Effector CD4-positive, alpha-beta T cell (primary cell): ENCODE measurements around the gene CDC34.

Source experiments
- DNase-seq: peaks from one replicate; pipeline ENCODE4 v3.0.0-alpha.2; 2020
- total RNA-seq: gene quantifications from one replicate; lab custom pipeline; 2026; lab: John Stamatoyannopoulos, UW

Gene CDC34
- total RNA-seq, result 37.3 reads per million, percentile 61 among the genes with 10 or more reads in this experiment

GRCh38 chr19:531753-532560 lies at the start of gene CDC34:
Gene CDC34 (plus strand): TSS chr19:531760. CDS start chr19:531932, 172 bp downstream.
- DNase-seq, result no peak

- DNase-seq, result no peak
Observed at GRCh38 chr19:482186-483041, 49.1 kb upstream of the CDC34 start.

GRCh38 chr19:483332-484072 lies 48.1 kb upstream of the CDC34 start:
- DNase-seq, result no peak

GRCh38 chr19:484494-484893 lies 47.1 kb upstream of the CDC34 start:
- no peak for DNase-seq

- DNase-seq, result no peak
Observed at GRCh38 chr19:485077-485476, 46.5 kb upstream of the CDC34 start.

- DNase-seq, result no peak
Observed at GRCh38 chr19:485583-486236, 45.9 kb upstream of the CDC34 start.

- peak; percentile 90 for DNase-seq
Observed at GRCh38 chr19:488505-489417, 42.8 kb upstream of the CDC34 start.

GRCh38 chr19:489418-490196 lies 42.0 kb upstream of the CDC34 start:
- no peak for DNase-seq

GRCh38 chr19:491146-491741 lies 40.3 kb upstream of the CDC34 start:
- DNase-seq, result no peak

- DNase-seq, result peak; percentile 51
Observed at GRCh38 chr19:492091-492531, 39.4 kb upstream of the CDC34 start.

GRCh38 chr19:493391-494170 lies 38.0 kb upstream of the CDC34 start:
- DNase-seq, result no peak

- DNase-seq, result no peak
Observed at GRCh38 chr19:494171-495080, 37.1 kb upstream of the CDC34 start.

- DNase-seq, result no peak
Observed at GRCh38 chr19:495081-495401, 36.5 kb upstream of the CDC34 start.

GRCh38 chr19:495402-496111 lies 36.0 kb upstream of the CDC34 start:
- DNase-seq, result no peak

GRCh38 chr19:496112-496665 lies 35.4 kb upstream of the CDC34 start, which contains the start of gene MADCAM1:
Gene MADCAM1 (plus strand): TSS chr19:496486. CDS start chr19:496500, 14 bp downstream.
- no peak for DNase-seq

- DNase-seq, result no peak
Observed at GRCh38 chr19:496986-497385, 34.6 kb upstream of the CDC34 start.

- DNase-seq, result no peak
Observed at GRCh38 chr19:497491-497868, 34.1 kb upstream of the CDC34 start.
